AG04449 (cell line): Measurements from ENCODE around the gene ZNF532.
"Not testable (repeated sequence)": the region's sequence is repeated elsewhere in the genome, so short reads cannot be mapped to it uniquely, and the experiment has no call there.

ENCODE experiments used
- CTCF ChIA-PET: fragments of 350-600 bp; formaldehyde crosslinking; extraction: SDS; loops from one replicate; lab custom pipeline; 2021; ENCODE audit warnings: antibody characterized with exemption; lab: Yijun Ruan, JAX
- POLR2A ChIA-PET: fragments of 400-600, 350-600 bp; formaldehyde crosslinking; extraction: SDS; loops from one replicate; lab custom pipeline; 2020; ENCODE audit warnings: antibody characterized with exemption, inconsistent platforms; lab: Yijun Ruan, JAX
- DNase-seq: peaks from one replicate; pipeline ENCODE4 v3.0.0-alpha.2; 2010; ENCODE audit warnings: low read depth, low spot score
- H3K4me3 ChIP-seq: 2 replicates; pipeline ENCODE4 v1.5.1; 2011; ENCODE audit warnings: low read depth, mild to moderate bottlenecking, control low read depth, low read length
- TF ChIP-seq, protein P1 (sequence below): IDR thresholded peaks from one replicate; pipeline ENCODE4 v1.5.1; 2011; ENCODE audit warnings: mild to moderate bottlenecking, moderate library complexity, low read length, control low read depth, inconsistent platforms; ENCODE audit not compliant: insufficient read depth; ENCODE audit errors: missing control alignments

Gene ZNF532

DNA sequence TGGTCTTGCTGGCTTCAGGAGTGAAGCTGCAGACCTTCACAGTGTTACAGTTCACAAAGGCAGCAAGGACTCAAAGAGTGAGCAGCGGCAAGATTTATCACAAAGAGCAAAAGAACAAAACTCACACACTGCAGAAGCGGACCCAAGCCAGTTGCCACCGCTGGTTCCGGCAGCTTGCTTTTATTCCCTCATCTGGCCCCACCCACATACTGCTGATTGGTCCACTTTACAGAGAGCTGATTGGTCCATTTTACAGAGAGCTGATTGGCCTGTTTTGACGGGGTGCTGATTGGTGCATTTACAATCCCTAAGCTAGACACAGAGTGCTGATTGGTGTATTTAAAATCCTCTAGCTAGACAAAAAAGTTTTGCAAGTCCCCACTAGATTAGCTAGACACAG lies 37.2 kb upstream of the ZNF532 start:
- DNase-seq, result no peak
- TF ChIP-seq, protein P1, sequence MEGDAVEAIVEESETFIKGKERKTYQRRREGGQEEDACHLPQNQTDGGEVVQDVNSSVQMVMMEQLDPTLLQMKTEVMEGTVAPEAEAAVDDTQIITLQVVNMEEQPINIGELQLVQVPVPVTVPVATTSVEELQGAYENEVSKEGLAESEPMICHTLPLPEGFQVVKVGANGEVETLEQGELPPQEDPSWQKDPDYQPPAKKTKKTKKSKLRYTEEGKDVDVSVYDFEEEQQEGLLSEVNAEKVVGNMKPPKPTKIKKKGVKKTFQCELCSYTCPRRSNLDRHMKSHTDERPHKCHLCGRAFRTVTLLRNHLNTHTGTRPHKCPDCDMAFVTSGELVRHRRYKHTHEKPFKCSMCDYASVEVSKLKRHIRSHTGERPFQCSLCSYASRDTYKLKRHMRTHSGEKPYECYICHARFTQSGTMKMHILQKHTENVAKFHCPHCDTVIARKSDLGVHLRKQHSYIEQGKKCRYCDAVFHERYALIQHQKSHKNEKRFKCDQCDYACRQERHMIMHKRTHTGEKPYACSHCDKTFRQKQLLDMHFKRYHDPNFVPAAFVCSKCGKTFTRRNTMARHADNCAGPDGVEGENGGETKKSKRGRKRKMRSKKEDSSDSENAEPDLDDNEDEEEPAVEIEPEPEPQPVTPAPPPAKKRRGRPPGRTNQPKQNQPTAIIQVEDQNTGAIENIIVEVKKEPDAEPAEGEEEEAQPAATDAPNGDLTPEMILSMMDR, result no peak
- ChIA-PET CTCF (interaction anchor here (1.0 kb wide), 1 partner anchor 10 kb away, joined by 3 read pairs; no protein-coding TSS in a partner anchor), POLR2A (no interaction called here)
- no peak overlapping the region for H3K4me3 ChIP-seq

DNA sequence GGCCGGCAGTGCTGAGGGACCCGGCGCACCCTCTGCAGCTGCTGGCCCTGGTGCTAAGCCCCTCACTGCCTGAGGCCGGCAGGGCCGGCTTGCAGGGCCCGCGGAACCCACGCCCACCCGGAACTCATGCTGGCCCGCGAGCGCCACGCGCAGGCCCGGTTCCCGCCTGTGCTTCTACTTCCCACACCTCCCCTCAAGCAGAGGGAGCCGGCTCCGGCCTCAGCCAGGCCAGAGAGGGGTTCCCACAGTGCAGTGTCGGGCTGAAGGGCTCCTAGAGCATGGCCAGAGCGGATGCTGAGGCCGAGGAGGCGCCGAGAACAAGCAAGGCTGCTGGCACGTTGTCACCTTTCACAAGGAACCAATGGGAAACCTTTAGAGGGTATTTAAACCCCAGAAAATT lies 36.8 kb upstream of the ZNF532 start:
- TF ChIP-seq, protein P1, result no peak
- H3K4me3 ChIP-seq, result no peak overlapping the region
- POLR2A ChIA-PET, result no interaction called here
- CTCF ChIA-PET, result no interaction called here
- no peak for DNase-seq

DNA sequence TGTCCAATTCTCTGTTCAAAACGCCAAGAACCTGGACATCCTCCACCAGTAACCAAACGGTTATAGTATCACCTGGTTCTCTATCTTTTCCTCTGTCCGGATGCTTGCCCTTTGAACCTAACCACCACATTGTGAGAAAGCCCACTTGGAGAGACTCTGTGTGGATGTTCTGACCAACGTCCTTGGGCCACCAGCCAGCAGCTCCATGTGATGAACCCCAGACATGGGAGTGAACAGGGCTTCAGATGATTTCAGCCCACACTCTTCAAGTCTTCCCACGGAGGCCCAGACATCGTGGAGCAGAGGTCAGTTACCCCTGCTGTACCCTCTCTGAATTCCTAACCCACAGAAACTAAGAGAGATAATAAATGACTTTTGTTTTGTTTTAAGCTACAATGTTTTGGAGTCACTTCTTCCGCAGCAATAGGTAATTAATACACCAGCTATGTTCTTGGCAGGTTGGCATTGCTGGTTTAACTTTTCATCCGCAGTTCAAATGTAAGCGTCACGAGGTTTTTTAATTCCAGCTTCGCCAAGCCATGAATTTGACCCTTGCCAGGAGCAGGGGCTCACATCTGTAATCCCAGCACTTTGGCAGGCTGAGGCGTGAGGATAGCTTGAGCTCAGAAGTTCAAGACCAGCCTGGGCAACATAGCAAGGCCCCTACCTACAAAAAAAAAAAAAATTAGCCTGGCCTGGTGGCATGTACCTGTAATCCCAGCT lies 36.1 kb upstream of the ZNF532 start:
- ChIA-PET POLR2A (no interaction called here), CTCF (no interaction called here)
- no peak overlapping the region for H3K4me3 ChIP-seq
- no peak for DNase-seq
- TF ChIP-seq, protein P1, result no peak

DNA sequence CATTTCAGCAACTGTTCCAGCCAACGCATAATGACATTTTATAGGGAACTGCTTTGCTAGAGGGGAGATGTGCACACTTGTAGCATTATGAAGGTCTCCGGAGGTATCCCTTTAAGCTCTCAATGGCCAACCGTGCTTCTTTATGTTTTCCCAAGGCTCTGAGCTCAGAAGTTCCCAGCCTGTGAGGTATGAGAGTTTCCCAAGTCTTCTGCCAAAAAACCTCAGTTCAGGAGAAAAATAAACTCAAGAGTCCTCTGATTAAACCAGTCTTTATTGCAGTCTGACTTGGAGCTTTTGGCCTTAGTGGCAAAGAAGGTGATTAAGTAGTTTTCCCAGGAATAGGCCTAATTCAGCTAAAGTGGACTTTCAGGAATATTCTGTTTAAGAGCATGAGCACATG lies 35.4 kb upstream of the ZNF532 start:
- no peak overlapping the region for H3K4me3 ChIP-seq
- CTCF ChIA-PET, result interaction anchor here (1.5 kb wide), 1 partner anchor 18 kb away, joined by 3 read pairs; no protein-coding TSS in a partner anchor
- POLR2A ChIA-PET, result no interaction called here
- TF ChIP-seq, protein P1, result no peak
- no peak for DNase-seq

DNA sequence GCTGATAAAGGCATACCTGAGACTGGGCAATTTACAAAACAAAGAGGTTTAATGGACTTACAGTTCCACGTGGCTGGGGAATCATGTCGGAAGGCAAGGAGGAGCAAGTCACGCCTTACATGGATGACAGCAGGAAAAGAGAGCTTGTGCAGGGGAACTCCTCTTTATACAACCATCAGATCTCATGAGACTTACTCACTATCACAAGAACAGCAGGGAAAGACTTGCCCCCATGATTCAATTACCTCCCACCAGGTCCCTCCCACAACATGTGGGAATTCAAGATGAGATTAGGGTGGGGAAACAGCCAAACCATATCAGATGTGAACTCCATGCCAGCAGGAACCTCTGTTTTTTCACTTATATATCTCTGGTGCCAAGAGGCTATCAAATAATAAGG lies 34.8 kb upstream of the ZNF532 start:
- DNase-seq, H3K4me3 ChIP-seq, POLR2A ChIA-PET: not testable (repeated sequence)
- CTCF ChIA-PET, result interaction anchor here (1.5 kb wide), 1 partner anchor 19 kb away, joined by 3 read pairs; no protein-coding TSS in a partner anchor

DNA sequence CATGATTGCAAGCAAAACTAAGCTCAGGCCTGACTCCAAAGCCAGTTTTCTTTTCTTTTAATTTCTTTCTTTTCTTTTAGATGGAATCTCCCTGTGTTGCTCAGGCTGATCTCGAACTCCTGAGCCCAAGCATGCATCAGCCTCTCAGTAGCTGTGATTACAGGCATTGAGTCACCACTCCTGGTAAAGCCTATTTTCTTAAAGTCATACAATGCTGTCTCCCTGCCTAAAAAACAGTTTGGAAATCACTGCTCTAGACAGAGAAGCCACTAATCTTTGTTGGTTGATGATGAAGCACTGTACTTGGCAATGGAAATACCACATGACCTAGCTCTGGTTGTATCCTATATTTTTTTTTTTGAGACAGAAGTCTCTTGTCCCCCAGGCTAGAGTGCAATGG lies 33.1 kb upstream of the ZNF532 start:
- no peak overlapping the region for H3K4me3 ChIP-seq
- ChIA-PET POLR2A (no interaction called here), CTCF (interaction anchor here (0.6 to 0.9 kb wide), 2 partner anchors 22 to 237 kb away, joined by 3 read pairs; no protein-coding TSS in a partner anchor)
- TF ChIP-seq, protein P1, result no peak
- DNase-seq, result no peak
